H4 (cell line): Measurements from ENCODE around the gene PRKCZ. TPM values are rescaled to one million over a fixed set of nuclear protein-coding genes. Genes with fewer than 3 reads are reported as not detected.

Source experiments
- DNase-seq: peaks from one replicate; pipeline ENCODE4 v3.0.0-alpha.2; 2015; ENCODE audit warnings: low spot score
- total RNA-seq: library from RNA; depleted of rRNA; stranded (reverse); fragments of >200 nt; shearing (Covaris generic); gene quantifications from 2 replicates; pipeline ENCODE4 v1.2.3, GENCODE V29; 2014

Gene PRKCZ
- total RNA-seq, 1 experiment from 2014 or later: 11.4 TPM

DNA sequence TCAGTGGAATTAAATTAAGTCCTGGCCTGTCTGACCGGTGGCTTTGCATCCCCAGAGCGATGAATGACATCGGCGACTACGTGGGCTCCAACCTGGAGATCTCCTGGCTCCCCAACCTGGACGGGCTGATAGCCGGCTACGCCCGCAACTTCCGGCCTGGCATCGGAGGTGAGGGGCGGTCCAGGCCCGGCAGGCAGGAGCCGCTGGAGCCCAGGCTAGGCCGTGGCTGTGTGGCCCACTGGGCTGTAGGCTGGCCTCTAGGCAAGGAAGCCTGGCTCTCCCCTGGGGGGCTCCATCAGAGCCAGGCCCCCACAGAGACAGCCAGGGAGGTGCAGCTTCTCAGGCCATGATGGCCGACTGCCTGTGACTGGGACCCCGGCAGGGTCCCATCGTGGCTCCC is 25.3 kb upstream of the PRKCZ start:
- no peak for DNase-seq

DNA sequence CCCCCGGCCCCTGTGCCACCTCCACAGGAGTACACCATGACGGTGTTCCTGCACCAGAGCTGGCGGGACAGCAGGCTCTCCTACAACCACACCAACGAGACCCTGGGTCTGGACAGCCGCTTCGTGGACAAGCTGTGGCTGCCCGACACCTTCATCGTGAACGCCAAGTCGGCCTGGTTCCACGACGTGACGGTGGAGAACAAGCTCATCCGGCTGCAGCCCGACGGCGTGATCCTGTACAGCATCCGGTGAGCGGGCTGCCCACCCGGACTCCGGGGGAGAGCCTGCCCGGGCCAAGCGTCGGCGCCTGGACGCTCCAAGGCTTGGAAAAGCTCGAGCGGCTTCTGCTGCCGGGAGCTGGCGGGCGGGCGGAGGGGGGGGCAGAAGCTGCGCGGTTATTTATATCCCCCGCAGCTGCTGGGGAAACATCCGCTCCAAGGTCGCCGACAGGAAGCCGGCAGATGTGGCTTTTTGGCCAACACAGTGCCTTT is 24.7 kb upstream of the PRKCZ start:
- DNase-seq: no peak

DNA sequence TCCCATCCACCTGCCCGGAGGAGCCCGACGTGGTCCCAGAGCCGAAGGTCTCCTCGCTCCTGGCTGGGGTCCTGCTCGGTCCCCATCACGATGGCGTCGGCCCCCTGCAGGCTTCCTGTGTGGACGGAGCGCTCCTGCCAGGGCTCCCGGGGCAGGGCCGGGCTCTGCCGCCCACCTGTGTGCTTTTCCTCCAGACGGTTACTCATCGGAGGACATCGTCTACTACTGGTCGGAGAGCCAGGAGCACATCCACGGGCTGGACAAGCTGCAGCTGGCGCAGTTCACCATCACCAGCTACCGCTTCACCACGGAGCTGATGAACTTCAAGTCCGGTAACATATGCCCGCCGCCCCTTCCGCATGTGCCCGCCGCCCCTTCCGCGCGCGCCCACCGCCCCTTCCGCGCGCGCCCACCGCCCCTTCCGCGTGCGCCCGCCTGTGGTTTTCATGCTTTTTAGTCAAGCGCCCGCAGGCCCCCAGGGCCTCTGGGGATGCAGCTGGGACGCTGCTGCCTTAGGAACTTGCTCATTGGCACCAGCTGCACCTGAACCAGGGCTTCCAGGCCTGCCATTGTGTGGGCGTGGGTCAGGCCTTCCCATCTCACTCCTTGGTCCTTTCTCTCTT is 22.1 kb upstream of the PRKCZ start:
- DNase-seq: no peak

DNA sequence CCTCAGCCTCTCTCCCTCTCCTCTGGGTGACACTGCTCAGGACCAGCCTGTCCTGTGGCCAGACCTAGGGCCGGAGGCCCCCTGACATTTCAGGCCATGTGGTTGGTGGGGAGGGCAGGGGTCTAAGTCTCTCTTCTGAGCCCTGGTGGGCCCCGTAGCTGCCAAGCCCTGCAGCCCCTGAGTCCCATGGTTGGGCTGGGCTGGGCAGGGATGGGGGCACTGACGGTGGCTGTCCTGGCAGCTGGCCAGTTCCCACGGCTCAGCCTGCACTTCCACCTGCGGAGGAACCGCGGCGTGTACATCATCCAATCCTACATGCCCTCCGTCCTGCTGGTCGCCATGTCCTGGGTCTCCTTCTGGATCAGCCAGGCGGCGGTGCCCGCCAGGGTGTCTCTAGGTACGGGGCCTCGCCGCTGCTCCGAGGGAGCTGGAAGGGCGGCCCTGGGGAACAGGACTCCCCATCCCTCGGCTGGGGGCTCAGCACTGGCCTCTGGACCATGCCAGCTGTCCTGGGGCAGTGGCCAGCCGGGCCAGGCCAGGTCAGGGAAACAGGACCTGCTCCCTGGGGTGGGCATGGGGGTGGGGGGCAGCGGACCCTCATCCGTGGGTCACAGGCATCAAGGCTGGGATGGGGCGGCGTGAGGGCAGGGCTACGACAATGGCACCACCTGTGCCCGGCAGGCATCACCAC is 21.2 kb upstream of the PRKCZ start:
- no peak for DNase-seq

DNA sequence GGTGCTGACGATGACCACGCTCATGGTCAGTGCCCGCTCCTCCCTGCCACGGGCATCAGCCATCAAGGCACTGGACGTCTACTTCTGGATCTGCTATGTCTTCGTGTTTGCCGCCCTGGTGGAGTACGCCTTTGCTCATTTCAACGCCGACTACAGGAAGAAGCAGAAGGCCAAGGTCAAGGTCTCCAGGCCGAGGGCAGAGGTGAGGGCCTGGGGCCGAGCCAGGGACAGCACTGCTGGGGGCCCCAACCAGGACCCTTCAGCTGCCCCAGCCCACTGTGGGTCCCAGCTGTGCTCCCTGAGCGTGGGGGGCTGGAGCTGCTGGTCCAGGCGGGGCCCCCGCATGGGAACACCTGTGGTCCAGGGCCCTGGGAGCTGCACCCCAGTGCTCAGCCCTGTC is 20.6 kb upstream of the PRKCZ start:
- DNase-seq: no peak

DNA sequence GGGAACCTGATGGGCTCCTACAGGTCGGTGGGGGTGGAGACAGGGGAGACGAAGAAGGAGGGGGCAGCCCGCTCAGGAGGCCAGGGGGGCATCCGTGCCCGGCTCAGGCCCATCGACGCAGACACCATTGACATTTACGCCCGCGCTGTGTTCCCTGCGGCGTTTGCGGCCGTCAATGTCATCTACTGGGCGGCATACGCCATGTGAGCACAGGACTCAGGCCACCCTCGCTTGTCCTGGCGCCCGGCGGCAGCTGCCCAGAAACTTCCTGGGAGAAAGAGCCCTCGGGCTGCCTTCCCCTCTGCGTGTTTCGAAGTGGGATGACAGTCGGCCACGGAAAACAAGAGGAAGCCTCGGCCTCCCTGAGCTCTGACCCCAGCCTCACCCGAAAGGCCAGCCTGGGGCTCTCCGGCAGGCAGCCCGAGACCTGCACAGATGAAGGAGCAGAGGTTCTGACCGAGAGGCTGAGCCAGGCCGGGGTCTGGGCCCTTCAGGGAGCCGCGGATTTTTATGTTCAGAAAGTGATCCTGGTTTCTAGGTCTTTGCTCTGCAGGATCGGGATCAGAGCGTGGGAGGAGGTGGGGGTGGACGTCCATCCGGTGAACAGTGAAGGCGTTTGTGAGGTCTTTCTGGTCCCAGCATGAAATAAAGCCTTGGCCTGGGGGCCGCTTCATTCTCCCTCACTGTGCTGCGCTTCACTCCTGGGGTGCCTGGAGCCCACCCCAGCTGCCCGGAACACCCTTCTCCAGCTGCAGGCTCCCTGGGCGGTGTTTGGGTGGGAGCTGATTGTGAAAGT is 19.9 kb upstream of the PRKCZ start:
- no peak for DNase-seq

DNA sequence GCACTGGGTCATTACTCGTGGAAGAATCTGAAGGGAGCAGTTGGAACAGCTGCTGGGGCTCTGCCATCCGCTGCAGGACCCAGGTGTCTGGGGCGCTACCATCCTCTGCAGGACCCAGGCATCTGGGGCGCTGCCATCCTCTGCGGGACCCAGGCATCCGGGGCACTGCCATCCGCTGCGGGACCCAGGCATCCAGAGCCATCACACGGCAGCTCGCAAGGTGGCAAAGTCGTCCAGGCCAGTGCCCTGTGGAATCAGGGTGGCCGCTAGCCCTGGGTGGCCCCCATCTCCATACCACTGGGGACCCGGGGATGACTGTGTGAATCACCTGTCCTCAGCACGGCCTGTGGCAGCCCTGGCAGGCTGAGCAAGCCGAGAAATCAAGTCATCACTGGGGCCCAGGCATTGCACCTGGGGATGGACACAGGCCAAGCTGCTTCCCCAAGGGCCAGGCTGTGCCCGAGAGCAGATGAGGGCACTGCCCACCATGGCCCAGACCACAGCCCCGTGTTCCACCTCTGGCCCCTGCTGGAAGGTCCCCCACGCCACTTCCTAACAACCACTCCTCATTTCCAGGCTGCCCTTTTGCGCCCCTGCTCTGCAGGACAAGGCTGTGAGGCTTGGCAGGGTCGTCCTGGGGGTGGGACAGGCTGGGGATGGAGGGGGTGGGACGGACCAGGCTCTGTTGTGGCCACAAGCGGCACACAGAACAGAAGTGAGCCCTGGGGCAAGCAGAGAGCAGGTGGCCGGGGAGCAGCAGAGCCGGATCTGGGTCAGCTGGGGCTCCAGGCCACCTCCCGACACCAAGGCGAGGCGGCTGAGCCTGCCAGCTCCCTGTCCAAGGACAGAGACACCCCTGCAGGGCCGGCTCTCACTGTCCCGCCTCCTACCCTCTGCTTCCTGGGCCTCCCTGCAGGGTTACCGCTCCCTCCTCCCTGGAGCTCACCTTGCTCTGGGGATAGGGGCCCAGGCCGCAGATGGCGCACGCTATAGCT is 18.4 kb upstream of the PRKCZ start:
- DNase-seq: no peak

DNA sequence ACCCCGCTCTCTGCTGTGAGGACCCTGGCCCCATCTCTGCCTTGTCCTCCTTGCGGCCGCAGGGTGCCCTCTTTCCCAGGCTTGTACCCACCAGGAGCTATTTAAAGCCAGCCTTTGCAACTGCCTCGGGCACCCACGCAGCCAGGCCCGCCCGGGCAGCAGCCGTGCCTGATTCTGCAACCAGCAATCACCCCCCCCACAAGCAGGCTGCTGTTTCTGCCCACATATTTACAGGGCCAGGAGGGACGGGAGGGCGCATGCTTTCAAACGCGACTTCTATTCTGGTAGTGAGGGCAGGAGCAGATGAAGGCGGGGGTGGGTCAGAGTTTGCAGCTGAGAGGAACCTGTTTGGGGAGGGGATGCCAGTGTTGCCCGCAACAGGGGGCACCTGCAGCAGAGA is 17.5 kb upstream of the PRKCZ start:
- no peak for DNase-seq

DNA sequence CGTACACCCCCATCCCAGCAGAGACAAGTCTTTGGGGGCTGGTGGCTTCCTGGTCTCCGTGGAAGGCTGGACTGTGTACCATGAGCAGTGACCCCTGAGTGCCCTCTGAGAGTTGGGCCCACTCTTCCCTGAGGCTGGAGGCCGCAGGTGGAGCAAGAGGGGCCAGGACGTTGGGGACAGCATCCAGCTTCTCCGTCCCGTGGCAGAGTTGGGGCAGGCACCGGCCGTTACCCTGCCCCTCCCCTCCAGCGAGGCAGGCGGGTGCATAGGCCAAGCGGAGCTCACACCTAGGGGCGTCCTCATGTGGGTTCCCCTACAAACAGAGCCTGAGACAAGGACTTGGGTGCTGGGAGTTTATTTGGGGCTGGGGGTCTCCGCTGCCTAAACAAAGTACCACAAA is 17.0 kb upstream of the PRKCZ start:
- DNase-seq: no peak

DNA sequence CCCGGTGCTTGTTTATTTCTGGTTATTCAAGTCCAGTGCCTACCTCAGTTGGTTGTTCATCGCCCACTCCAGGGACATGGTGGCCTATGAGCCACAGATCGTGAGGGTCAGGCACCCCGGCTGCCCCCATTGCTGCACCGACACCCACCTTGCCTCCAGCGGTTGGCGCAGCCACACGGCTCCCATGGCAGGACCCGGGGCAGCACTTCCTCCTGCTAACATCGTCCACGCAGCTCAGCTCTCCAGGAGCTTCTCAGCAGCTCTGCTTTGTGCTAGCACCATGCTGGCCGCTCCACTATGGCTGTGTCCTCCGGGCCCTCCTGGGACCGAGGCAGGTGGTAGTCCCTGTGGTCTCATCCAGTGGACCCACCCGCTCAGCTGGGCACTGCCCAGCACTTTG is 13.9 kb upstream of the PRKCZ start:
- DNase-seq: no peak

DNA sequence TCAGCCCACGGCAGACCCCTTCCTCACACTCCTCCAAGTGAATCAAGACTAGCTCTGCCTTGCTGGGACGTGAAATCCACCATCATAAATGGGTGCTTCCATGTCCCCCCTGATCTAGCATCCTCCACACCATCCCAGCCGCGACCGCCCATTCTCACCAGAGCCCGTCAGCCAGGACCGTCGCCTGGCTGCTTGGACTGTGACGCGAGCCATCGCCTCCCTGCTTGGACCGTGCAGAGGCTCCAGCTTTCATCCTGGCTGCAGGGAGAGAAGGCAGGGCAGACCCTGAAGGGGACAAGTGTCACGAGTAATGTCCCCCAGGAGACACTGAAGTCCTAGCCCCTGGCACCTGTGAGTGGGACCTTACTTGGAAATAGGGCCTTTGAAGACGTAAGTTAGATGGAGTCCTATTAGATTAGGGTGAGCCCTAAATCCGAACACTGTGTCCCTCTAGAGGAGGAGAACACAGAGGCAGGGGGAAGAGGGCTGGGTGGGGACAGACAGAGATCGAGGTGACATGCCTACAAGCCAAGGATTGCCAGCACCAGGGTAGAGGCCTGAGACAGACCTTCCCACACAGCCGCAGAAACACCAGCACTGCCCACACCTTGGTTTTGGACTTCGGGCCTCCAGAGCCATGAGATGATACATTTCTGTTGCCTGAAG is 12.8 kb upstream of the PRKCZ start:
- DNase-seq: no peak

DNA sequence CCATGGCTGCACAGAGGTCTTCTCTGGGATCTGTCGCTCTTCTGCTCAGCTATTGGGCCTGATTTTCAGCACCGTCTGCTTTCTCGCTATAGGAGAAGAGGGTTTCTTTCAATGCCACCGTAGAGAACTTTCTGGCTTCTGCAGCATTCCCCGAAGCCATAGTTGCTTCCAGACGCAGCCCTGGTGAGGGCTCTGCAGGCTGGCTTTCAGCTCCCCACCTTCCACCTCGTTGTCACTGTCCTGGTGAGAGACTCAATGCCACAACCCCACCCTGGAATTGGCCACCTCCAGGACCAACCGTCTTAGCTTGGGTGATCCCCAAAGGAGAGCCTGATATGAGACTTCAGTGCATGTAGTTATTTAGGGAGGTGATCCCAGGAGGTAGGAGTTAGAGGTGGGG is 12.0 kb upstream of the PRKCZ start:
- no peak for DNase-seq

DNA sequence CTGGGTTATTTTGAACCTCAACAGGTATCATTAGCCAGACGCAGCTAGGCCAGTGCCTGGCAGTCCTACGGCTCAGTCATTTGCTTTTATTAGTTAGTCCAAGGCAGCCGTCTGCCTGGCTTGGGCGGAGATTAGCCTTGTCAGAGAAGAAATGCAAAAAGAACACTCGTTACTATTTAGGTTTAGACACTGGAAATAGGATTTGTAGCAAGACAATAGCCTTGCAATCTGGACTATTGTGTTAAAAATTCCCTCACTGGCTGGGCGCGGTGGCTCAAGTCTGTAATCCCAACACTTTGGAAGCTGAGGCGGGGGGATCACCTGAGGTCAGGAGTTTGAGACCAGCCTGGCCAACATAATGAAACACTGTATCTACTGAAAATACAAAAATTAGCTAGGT is 11.0 kb upstream of the PRKCZ start:
- no peak for DNase-seq

DNA sequence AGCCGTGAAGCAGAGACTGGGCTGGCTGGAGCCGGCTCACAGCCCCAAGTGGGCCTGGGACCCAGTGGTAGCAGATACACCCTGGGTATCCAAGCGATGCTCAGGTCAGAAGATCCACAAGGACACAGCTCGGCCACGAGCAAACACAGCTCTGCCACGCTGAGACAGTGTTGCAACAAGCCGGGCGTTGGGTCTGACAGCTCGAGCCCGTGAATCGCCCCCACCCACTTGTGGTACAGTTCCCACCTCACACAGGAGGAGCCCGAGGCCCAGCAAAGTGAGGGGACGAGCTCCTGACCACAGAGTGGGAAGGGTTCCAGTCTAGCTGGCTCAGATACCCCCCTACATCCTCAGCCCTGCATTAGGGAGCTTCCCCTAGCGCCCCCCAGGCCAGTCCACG is 8.9 kb upstream of the PRKCZ start:
- no peak for DNase-seq

DNA sequence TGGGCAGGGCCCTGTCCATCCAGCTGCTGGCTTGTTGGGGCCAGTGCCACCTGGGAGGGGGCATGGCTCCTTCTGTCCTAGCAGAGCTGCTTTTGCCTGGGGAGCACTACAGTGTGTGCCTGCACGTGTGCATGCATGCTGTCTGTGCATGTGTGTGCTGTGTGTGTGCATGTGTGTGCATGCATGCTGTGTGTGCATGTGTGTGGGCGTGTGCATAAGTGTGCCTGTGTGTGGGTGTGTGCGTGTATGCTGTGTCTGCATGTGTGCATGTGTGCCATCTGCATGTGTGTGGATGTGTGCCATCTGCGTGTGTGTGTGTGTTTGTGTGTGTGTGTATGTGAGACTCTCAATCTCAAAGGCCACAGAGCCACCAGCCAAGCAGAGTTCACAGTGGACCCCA is 8.3 kb upstream of the PRKCZ start:
- no peak for DNase-seq

DNA sequence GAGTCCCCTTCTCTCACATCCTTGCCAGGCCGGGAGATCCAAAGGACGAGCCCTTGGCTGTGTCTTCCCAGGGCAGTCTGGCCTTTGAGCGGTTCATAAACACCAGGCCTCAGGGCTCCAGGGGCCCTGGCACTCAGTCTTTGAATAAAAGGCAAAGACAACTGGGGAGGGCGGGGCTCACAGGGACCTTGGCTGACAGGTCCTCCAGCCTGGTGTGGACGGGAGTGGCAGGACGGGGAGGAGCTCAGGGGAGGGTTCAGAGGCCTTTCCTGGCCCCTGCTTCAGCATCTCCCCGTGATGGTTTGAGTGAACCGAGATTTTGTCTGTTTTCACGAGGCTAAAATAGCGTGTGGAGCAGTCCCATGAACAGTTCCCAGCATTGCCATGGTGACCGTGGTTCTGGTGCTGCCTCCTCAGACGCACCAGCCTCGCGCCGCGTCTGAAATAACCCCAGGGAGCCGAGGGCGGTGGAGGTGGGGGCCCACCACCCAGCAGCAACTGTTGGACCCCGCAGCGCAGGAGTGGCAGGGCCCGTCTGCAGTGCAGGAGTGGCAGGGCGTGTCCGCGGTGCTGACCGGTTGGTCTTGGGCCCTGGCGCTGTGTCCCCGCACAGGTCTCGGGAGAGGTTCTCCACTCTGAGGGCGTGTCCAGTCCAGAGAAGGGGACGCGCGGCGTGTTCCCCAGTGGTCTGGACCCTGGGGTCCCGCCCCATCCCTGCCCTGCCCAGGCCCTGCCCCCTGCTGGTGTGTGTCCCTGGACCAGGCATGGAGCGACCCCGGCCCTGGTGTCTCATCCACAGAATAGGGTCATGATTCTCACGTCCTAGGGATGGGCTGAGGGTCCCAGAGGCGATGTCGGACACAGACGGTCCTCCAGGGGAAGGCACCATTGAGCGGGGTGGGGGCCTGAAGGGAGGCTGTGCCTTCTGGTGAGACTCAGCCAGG is 7.1 kb upstream of the PRKCZ start:
- DNase-seq: no peak

DNA sequence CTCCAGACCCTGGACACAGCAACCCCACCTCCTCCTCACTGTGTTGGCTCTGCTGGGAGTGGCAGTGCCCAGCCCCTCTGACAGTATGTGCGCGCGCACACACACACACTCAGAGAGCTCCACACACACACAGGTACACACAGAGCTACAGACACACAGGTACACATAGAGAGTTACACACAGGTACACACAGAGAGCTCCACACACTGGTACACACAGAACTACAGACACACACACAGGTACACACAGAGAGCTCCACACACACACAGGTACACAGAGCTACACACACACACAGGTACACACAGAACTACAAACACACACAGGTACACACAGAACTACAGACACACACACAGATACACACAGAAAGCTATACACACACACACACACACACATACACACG is 6.3 kb upstream of the PRKCZ start:
- no peak for DNase-seq

DNA sequence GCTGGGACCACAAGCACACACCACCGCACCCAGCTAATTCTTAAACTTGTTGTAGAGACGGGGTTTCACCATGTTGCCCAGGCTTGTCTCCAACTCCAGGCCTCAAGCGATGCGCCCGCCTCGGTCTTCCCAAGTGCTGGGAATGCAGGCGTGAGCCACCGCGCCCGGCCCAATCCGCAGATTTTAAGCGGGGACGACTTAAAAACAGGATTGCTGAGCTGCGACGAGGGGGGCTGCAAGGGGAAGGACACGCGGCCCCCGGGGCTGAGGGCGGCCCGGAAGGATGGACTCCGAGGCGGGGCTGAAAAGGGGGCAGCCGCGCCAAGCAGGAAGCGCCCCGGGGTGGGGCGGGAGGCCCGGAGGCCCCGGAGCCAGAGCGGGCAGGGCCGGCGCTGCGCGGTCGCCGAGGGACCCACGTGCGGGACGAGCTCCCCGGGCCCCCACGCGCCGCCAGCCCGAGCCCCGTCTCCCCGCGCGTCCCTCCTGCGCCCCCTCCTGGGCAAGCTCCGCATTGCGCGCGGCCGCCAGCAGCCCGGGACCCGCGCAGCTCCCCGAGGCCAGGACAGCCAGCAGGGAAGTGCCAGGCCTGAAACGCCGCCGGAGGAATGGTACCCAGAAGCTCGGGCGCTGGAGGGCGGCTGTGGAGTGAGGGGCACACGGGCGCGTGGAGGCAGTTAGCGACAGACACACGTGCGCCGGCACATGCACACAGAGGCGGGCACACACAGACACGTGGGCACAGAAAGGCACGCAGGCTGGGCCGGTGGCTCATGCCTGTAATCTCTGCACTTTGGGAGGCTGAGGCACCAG is 5.5 kb upstream of the PRKCZ start:
- DNase-seq: no peak
